HEK293 (cell line): Measurements from ENCODE around the gene ADAMTS20.

Source experiments
- CTCF ChIA-PET: fragments of 350-600 bp; formaldehyde crosslinking; extraction: SDS; loops from one replicate; lab custom pipeline; 2021; ENCODE audit warnings: antibody characterized with exemption; lab: Yijun Ruan, JAX
- POLR2A ChIA-PET: fragments of 300-600 bp; formaldehyde crosslinking; extraction: SDS; loops from one replicate; lab custom pipeline; 2020; ENCODE audit warnings: antibody characterized with exemption, inconsistent platforms; lab: Yijun Ruan, JAX
- H3K27ac ChIP-seq: fragments of 200-500 bp; sonication (Bioruptor generic); 2 replicates; pipeline ENCODE4 v1.5.1; 2014; ENCODE audit warnings: low read depth, low read length, control low read depth, inconsistent platforms; ENCODE audit errors: extremely low read depth
- H3K36me3 ChIP-seq, 2 experiments: fragments of 200-500 bp in 1 of 2; sonication (Bioruptor generic) in 1 of 2; 1 replicate in 1 of 2; 2 replicates in 1 of 2; pipeline ENCODE4 v1.5.1; 2014 to 2017; ENCODE audit warnings: inconsistent platforms in 2 of 2, low read length in 2 of 2; ENCODE audit not compliant: control insufficient read depth in 2 of 2, insufficient read depth in 1 of 2
- H3K4me1 ChIP-seq: fragments of 200-500 bp; sonication (Bioruptor generic); 2 replicates; pipeline ENCODE4 v1.5.1; 2014; ENCODE audit warnings: mild to moderate bottlenecking, low read length, inconsistent platforms; ENCODE audit not compliant: control insufficient read depth, insufficient read depth
- H3K4me3 ChIP-seq: 2 replicates; pipeline ENCODE4 v1.5.1; 2011; ENCODE audit warnings: low read depth, mild to moderate bottlenecking, control low read depth, low read length, moderate library complexity
- H3K9me3 ChIP-seq: fragments of 200-500 bp; sonication (Bioruptor generic); 2 replicates; pipeline ENCODE4 v1.5.1; 2014; ENCODE audit warnings: low read depth, low read length, inconsistent platforms; ENCODE audit not compliant: control insufficient read depth, insufficient read depth
- HOXD13 ChIP-seq: sonication (generic); formaldehyde crosslinking; IDR thresholded peaks from 2 replicates; pipeline ENCODE4 v1.8.0; 2022; ENCODE audit warnings: missing genetic modification reagents, borderline replicate concordance
- RBAK ChIP-seq: fragments of 450-650 bp; formaldehyde crosslinking; IDR thresholded peaks from 2 replicates; pipeline ENCODE4 v1.5.1; 2016; ENCODE audit warnings: missing biosample characterization, missing genetic modification characterization
- ZNF132 ChIP-seq: fragments of 450-650 bp; formaldehyde crosslinking; IDR thresholded peaks from 2 replicates; pipeline ENCODE4 v1.5.1; 2017; ENCODE audit warnings: missing biosample characterization, missing genetic modification characterization, borderline replicate concordance
- ZNF155 ChIP-seq: fragments of 450-650 bp; formaldehyde crosslinking; IDR thresholded peaks from 2 replicates; pipeline ENCODE4 v1.5.1; 2016; ENCODE audit warnings: missing biosample characterization, missing genetic modification characterization
- ZNF174 ChIP-seq: fragments of 450-650 bp; formaldehyde crosslinking; IDR thresholded peaks from 2 replicates; pipeline ENCODE4 v1.5.0; 2017; ENCODE audit warnings: missing biosample characterization, mild to moderate bottlenecking, missing genetic modification characterization
- ZNF391 ChIP-seq: fragments of 450-650 bp; formaldehyde crosslinking; IDR thresholded peaks from 2 replicates; pipeline ENCODE4 v1.5.1; 2016; ENCODE audit warnings: low read depth, missing biosample characterization, missing genetic modification characterization, borderline replicate concordance
- ZNF48 ChIP-seq: fragments of 450-650 bp; formaldehyde crosslinking; IDR thresholded peaks from 2 replicates; pipeline ENCODE4 v1.5.1; 2016; ENCODE audit warnings: missing biosample characterization, missing genetic modification characterization
- ZNF501 ChIP-seq: fragments of 450-650 bp; formaldehyde crosslinking; IDR thresholded peaks from 2 replicates; pipeline ENCODE4 v1.5.1; 2016; ENCODE audit warnings: missing biosample characterization, missing genetic modification characterization
- ZNF529 ChIP-seq: fragments of 450-650 bp; formaldehyde crosslinking; IDR thresholded peaks from 2 replicates; pipeline ENCODE4 v1.5.1; 2017; ENCODE audit warnings: missing genetic modification characterization, missing biosample characterization; ENCODE audit not compliant: insufficient replicate concordance
- ZNF549 ChIP-seq: fragments of 450-650 bp; IDR thresholded peaks from 2 replicates; pipeline ENCODE4 v1.5.1; 2018; ENCODE audit warnings: missing biosample characterization, missing genetic modification characterization, mild to moderate bottlenecking, inconsistent platforms, moderate library complexity
- ZNF560 ChIP-seq: fragments of 450-650 bp; formaldehyde crosslinking; IDR thresholded peaks from 2 replicates; pipeline ENCODE4 v1.5.1; 2017; ENCODE audit warnings: missing biosample characterization, missing genetic modification characterization, borderline replicate concordance
- ZNF610 ChIP-seq: fragments of 450-650 bp; formaldehyde crosslinking; IDR thresholded peaks from 2 replicates; pipeline ENCODE4 v1.5.1; 2016; ENCODE audit warnings: missing biosample characterization, missing genetic modification characterization, borderline replicate concordance
- ZNF629 ChIP-seq: fragments of 450-650 bp; formaldehyde crosslinking; IDR thresholded peaks from 2 replicates; pipeline ENCODE4 v1.5.1; 2017; ENCODE audit warnings: missing biosample characterization, missing genetic modification characterization
- ZNF654 ChIP-seq: fragments of 450-650 bp; formaldehyde crosslinking; IDR thresholded peaks from 2 replicates; pipeline ENCODE4 v1.5.1; 2016; ENCODE audit warnings: low read depth, missing biosample characterization, missing genetic modification characterization
- ZNF677 ChIP-seq: fragments of 450-650 bp; IDR thresholded peaks from 2 replicates; pipeline ENCODE4 v1.5.0; 2018; ENCODE audit warnings: missing biosample characterization, mild to moderate bottlenecking, missing genetic modification characterization, moderate library complexity
- ZNF776 ChIP-seq: fragments of 450-650 bp; formaldehyde crosslinking; IDR thresholded peaks from 2 replicates; pipeline ENCODE4 v1.5.0; 2017; ENCODE audit warnings: missing biosample characterization, missing genetic modification characterization, borderline replicate concordance
- ZNF837 ChIP-seq: fragments of 450-650 bp; formaldehyde crosslinking; IDR thresholded peaks from 2 replicates; pipeline ENCODE4 v1.5.1; 2016; ENCODE audit warnings: missing biosample characterization, missing genetic modification characterization
- TF ChIP-seq, protein P1 (sequence below): fragments of 450-650 bp; formaldehyde crosslinking; IDR thresholded peaks from 2 replicates; pipeline ENCODE4 v1.5.1; 2016; ENCODE audit warnings: missing biosample characterization, missing genetic modification characterization
- TF ChIP-seq, protein P2 (sequence below): fragments of 450-650 bp; formaldehyde crosslinking; IDR thresholded peaks from 2 replicates; pipeline ENCODE4 v1.5.0; 2017; ENCODE audit warnings: missing biosample characterization, missing genetic modification characterization, borderline replicate concordance

The ADAMTS20 gene

GRCh38 chr12:43459285-43459684 lies 92.7 kb downstream of the ADAMTS20 start (continued):
- TF ChIP-seq ZNF677 (no peak), ZNF132 (tag by site-specific recombination) (no peak), ZNF776 (tag by site-specific recombination) (no peak), ZNF529 (tag by site-specific recombination) (no peak)
- TF ChIP-seq, all 188 proteins: peak for 0

DNA sequence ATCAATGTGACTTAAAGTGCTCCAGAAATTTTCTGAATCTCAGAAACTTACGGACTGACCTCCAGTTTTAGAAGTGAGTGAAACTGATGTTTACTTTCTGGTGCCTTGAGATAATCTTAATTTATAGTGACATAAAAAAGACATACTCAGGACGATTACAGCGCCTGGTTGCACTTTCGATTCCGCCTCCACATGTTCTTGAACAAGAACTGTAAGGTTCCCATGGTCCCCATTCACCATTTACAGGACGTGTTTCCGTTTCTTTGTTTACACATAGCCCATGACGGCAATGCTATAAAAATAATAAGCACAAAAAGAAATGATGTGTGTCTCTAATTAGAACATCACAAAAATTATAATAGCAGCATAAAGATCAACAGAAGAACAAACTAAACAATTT lies 98.2 kb downstream of the ADAMTS20 start:
- Histone ChIP-seq H3K4me3 (no peak overlapping the region), H3K27ac (no peak overlapping the region), H3K9me3 (no peaks in the 10 kb centered on the region), H3K36me3 (no peaks in the 10 kb centered on the region), H3K4me1 (no peaks in the 10 kb centered on the region)
- ChIA-PET CTCF (interaction anchor here (0.6 to 2.6 kb wide), 2 partner anchors 9 to 48 kb away, joined by 3 to 11 read pairs; no protein-coding TSS in a partner anchor), POLR2A (no interaction called here)
- TF ChIP-seq ZNF48 (tag by site-specific recombination) (no peak), ZNF610 (tag by site-specific recombination) (no peak), ZNF837 (no peak), ZNF629 (tag by site-specific recombination) (no peak), ZNF174 (tag by site-specific recombination) (no peak), ZNF549 (tag by site-specific recombination) (no peak), ZNF155 (tag by site-specific recombination) (no peak), HOXD13 (CRISPR knock-in tag) (no peak), ZNF391 (tag by site-specific recombination) (no peak), ZNF501 (tag by site-specific recombination) (no peak), ZNF560 (no peak)
- TF ChIP-seq, protein P1, sequence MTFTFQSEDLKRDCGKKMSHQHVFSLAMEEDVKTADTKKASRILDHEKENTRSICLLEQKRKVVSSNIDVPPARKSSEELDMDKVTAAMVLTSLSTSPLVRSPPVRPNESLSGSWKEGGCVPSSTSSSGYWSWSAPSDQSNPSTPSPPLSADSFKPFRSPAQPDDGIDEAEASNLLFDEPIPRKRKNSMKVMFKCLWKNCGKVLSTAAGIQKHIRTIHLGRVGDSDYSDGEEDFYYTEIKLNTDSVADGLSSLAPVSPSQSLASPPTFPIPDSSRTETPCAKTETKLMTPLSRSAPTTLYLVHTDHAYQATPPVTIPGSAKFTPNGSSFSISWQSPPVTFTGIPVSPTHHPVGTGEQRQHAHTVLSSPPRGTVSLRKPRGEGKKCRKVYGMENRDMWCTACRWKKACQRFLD (tag by site-specific recombination), result no peak
- TF ChIP-seq, protein P2, sequence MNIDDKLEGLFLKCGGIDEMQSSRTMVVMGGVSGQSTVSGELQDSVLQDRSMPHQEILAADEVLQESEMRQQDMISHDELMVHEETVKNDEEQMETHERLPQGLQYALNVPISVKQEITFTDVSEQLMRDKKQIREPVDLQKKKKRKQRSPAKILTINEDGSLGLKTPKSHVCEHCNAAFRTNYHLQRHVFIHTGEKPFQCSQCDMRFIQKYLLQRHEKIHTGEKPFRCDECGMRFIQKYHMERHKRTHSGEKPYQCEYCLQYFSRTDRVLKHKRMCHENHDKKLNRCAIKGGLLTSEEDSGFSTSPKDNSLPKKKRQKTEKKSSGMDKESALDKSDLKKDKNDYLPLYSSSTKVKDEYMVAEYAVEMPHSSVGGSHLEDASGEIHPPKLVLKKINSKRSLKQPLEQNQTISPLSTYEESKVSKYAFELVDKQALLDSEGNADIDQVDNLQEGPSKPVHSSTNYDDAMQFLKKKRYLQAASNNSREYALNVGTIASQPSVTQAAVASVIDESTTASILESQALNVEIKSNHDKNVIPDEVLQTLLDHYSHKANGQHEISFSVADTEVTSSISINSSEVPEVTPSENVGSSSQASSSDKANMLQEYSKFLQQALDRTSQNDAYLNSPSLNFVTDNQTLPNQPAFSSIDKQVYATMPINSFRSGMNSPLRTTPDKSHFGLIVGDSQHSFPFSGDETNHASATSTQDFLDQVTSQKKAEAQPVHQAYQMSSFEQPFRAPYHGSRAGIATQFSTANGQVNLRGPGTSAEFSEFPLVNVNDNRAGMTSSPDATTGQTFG, result no peak

DNA sequence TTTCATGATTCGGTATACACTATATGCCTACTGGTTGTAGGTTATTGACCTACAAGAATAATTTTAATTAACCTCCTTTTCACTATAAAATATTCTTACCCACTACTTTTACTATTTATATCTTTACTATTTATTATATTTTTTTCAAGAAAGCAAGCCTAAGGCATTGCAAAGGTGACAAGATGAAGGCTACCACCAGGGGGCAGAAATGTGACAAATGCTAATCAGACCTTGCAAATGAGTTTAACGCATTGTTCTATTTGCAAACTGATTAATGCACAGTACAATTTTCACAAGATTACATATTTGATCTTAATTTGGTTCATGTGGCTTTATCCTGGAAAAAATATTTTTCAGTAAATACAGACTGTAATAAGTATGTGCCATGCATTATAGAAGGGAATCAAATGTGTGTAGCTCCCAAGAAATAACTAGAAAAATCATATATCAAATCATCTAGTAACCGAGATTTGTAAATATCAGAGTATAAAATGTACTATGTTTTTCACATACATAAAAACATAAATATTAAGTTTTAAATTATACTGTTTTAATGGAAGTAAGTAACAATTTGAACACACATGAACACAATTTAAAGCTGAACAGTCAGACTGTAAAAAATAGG lies 107.0 kb downstream of the ADAMTS20 start:
- Histone ChIP-seq H3K27ac (no peak overlapping the region), H3K36me3 (no peaks in the 10 kb centered on the region), H3K9me3 (no peaks in the 10 kb centered on the region), H3K4me3 (no peak overlapping the region), H3K4me1 (no peaks in the 10 kb centered on the region)
- CTCF ChIA-PET, result interaction anchor here (0.6 to 3.2 kb wide), 25 partner anchors 10 to 1587 kb away, joined by 3 to 15 read pairs (median 4); no protein-coding TSS in a partner anchor
- POLR2A ChIA-PET, result no interaction called here
- TF ChIP-seq ZNF654 (tag by site-specific recombination) (peak; percentile 31), RBAK (tag by site-specific recombination) (no peak)
